IMR-90 (cell line): ENCODE results near the gene SNTG2. TPM values are rescaled to one million over a fixed set of nuclear protein-coding genes. Genes with fewer than 3 reads are reported as not detected.

Experiments
- ATAC-seq: fragments of 200-7000 bp; cut with Tn5 transposase; 2 replicates; pipeline ENCODE4 v1.9.1; 2020; ENCODE audit warnings: low read depth, mild to moderate bottlenecking, moderate library complexity
- BruUV-seq: library from RNA; stranded (reverse); fragments of 400-500 nt; replicated peaks from 2 replicates; lab custom pipeline; 2021; lab: Mats Ljungman, UMichigan
- CTCF ChIA-PET: fragments of 300-600 bp; formaldehyde crosslinking; extraction: SDS; loops from one replicate; lab custom pipeline; 2021; ENCODE audit warnings: antibody characterized with exemption; lab: Yijun Ruan, JAX
- POLR2A ChIA-PET: fragments of 300-600 bp; sonication (Branson Sonifier 250); formaldehyde crosslinking; loops from one replicate; lab custom pipeline; 2022; ENCODE audit warnings: antibody characterized with exemption; ENCODE audit not compliant: unreplicated experiment; lab: Charles Lee
- DNase-seq: peaks from one replicate; pipeline ENCODE4 v3.0.0; 2013
- H2AFZ ChIP-seq: replicated peaks from 2 replicates; pipeline ENCODE3; 2013; ENCODE audit warnings: low read length, mild to moderate bottlenecking; ENCODE audit not compliant: poor library complexity
- H2AK5ac ChIP-seq: 2 replicates; pipeline ENCODE4 v1.6.1; 2013; ENCODE audit warnings: low read depth, low read length, inconsistent platforms
- H2AK9ac ChIP-seq: replicated peaks from 2 replicates; pipeline ENCODE3; 2013; ENCODE audit warnings: mild to moderate bottlenecking, low read depth, low read length, moderate library complexity; ENCODE audit not compliant: poor library complexity
- H2BK120ac ChIP-seq: 2 replicates; pipeline ENCODE4 v1.6.1; 2013; ENCODE audit warnings: low read depth, low read length, inconsistent platforms
- H2BK15ac ChIP-seq: 3 replicates; pipeline ENCODE4 v1.6.1; 2013; ENCODE audit warnings: low read depth, low read length, inconsistent platforms
- H2BK20ac ChIP-seq: 2 replicates; pipeline ENCODE4 v1.6.1; 2013; ENCODE audit warnings: low read depth, mild to moderate bottlenecking, inconsistent platforms, low read length, moderate library complexity
- H2BK5ac ChIP-seq: 2 replicates; pipeline ENCODE4 v1.6.1; 2013; ENCODE audit warnings: mild to moderate bottlenecking, low read depth, low read length, inconsistent platforms; ENCODE audit not compliant: poor library complexity, severe bottlenecking
- H3K14ac ChIP-seq: replicated peaks from 2 replicates; pipeline ENCODE4 v1.6.1; 2013; ENCODE audit warnings: low read depth, low read length, inconsistent platforms
- H3K18ac ChIP-seq: 2 replicates; pipeline ENCODE4 v1.6.1; 2013; ENCODE audit warnings: low read depth, low read length, control low read depth
- H3K23ac ChIP-seq: 2 replicates; pipeline ENCODE4 v1.6.1; 2013; ENCODE audit warnings: low read depth, low read length, inconsistent platforms
- H3K27ac ChIP-seq: 2 replicates; pipeline ENCODE4 v1.5.1; 2013; ENCODE audit warnings: mild to moderate bottlenecking, control low read depth, low read length; ENCODE audit not compliant: insufficient read depth
- H3K27me3 ChIP-seq: 2 replicates; pipeline ENCODE4 v1.6.1; 2013; ENCODE audit warnings: low read length; ENCODE audit not compliant: control insufficient read depth, insufficient read depth
- H3K36me3 ChIP-seq: 2 replicates; pipeline ENCODE4 v1.6.1; 2013; ENCODE audit warnings: low read length, mixed read lengths; ENCODE audit not compliant: control insufficient read depth, insufficient read depth
- H3K4ac ChIP-seq: 2 replicates; pipeline ENCODE4 v1.6.1; 2013; ENCODE audit warnings: low read depth, low read length, inconsistent platforms
- H3K4me1 ChIP-seq: 2 replicates; pipeline ENCODE4 v1.6.1; 2013; ENCODE audit warnings: low read length, mixed read lengths; ENCODE audit not compliant: control insufficient read depth, insufficient read depth
- H3K4me2 ChIP-seq: 2 replicates; pipeline ENCODE4 v1.6.1; 2013; ENCODE audit warnings: low read depth, mild to moderate bottlenecking, control low read depth, low read length, moderate library complexity
- H3K4me3 ChIP-seq: 2 replicates; pipeline ENCODE4 v1.5.1; 2013; ENCODE audit warnings: low read depth, mild to moderate bottlenecking, control low read depth, low read length, moderate library complexity; ENCODE audit not compliant: insufficient read depth
- H3K56ac ChIP-seq: 2 replicates; pipeline ENCODE4 v1.6.1; 2013; ENCODE audit warnings: low read length, inconsistent platforms; ENCODE audit not compliant: insufficient read depth; ENCODE audit errors: extremely low read depth
- H3K79me1 ChIP-seq, 2 experiments: 2 replicates each; pipeline ENCODE4 v1.6.1; 2013; ENCODE audit warnings: low read length in 2 of 2, inconsistent platforms in 1 of 2, low read depth in 1 of 2
- H3K9ac ChIP-seq: 2 replicates; pipeline ENCODE4 v1.6.1; 2013; ENCODE audit warnings: low read depth, low read length, control low read depth
- H3K9me1 ChIP-seq: 2 replicates; pipeline ENCODE4 v1.6.1; 2013; ENCODE audit warnings: low read length, inconsistent platforms; ENCODE audit not compliant: insufficient read depth
- H3K9me3 ChIP-seq: 2 replicates; pipeline ENCODE4 v1.6.1; 2013; ENCODE audit warnings: low read length; ENCODE audit not compliant: control insufficient read depth, insufficient read depth
- H4K20me1 ChIP-seq: 2 replicates; pipeline ENCODE4 v1.6.1; 2013; ENCODE audit warnings: low read length, inconsistent platforms; ENCODE audit not compliant: insufficient read depth
- H4K5ac ChIP-seq: 2 replicates; pipeline ENCODE4 v1.6.1; 2013; ENCODE audit warnings: mild to moderate bottlenecking, low read depth, low read length, control low read depth
- H4K8ac ChIP-seq, 2 experiments: 2 replicates each; pipeline ENCODE4 v1.6.1; 2013; ENCODE audit warnings: low read depth in 2 of 2, low read length in 2 of 2, control low read depth in 1 of 2, inconsistent platforms in 1 of 2
- H4K91ac ChIP-seq: 2 replicates; pipeline ENCODE4 v1.6.1; 2013; ENCODE audit warnings: low read depth, low read length, inconsistent platforms; ENCODE audit not compliant: insufficient read depth
- BHLHE40 ChIP-seq: fragments of 150-350 bp; IDR thresholded peaks from 2 replicates; pipeline ENCODE4 v1.6.1; 2016; ENCODE audit warnings: mild to moderate bottlenecking, low read depth, low read length
- CEBPB ChIP-seq: IDR thresholded peaks from 2 replicates; pipeline ENCODE4 v1.6.1; 2012; ENCODE audit warnings: low read depth, low read length, improper control_type of control experiment
- CHD1 ChIP-seq: IDR thresholded peaks from 2 replicates; pipeline ENCODE4 v1.6.1; 2012; ENCODE audit warnings: low read depth, low read length, improper control_type of control experiment
- FOS ChIP-seq: fragments of 150-350 bp; IDR thresholded peaks from 2 replicates; pipeline ENCODE4 v1.6.1; 2016; ENCODE audit warnings: low read depth, low read length
- MAFK ChIP-seq: IDR thresholded peaks from 2 replicates; pipeline ENCODE4 v1.6.1; 2012; ENCODE audit warnings: low read depth, low read length, improper control_type of control experiment
- MXI1 ChIP-seq: IDR thresholded peaks from 2 replicates; pipeline ENCODE4 v1.6.1; 2012; ENCODE audit warnings: low read depth, mild to moderate bottlenecking, low read length, moderate library complexity, borderline replicate concordance
- NFE2L2 ChIP-seq: fragments of 150-350 bp; IDR thresholded peaks from 2 replicates; pipeline ENCODE4 v1.6.1; 2016; ENCODE audit warnings: low read depth, mild to moderate bottlenecking, low read length
- POLR2A ChIP-seq: IDR thresholded peaks from 2 replicates; pipeline ENCODE4 v1.6.1; 2012; ENCODE audit warnings: mild to moderate bottlenecking, low read depth, low read length
- RAD21 ChIP-seq: IDR thresholded peaks from 2 replicates; pipeline ENCODE4 v1.6.1; 2012; ENCODE audit warnings: low read length, improper control_type of control experiment
- RCOR1 ChIP-seq: IDR thresholded peaks from 2 replicates; pipeline ENCODE4 v1.6.1; 2012; ENCODE audit warnings: mild to moderate bottlenecking, low read length, improper control_type of control experiment; ENCODE audit not compliant: insufficient replicate concordance
- RFX5 ChIP-seq: IDR thresholded peaks from 2 replicates; pipeline ENCODE4 v1.8.0; 2012; ENCODE audit warnings: low read depth, mild to moderate bottlenecking, low read length, moderate library complexity
- SMC3 ChIP-seq: fragments of 150-350 bp; IDR thresholded peaks from 2 replicates; pipeline ENCODE4 v1.6.1; 2016; ENCODE audit warnings: low read depth, mild to moderate bottlenecking, antibody characterized with exemption, low read length, moderate library complexity
- WGBS, 2 experiments: methylation state at CpG; one replicate each; pipeline versions ENCODE4 v1.1.5 to v1.1.7; 2013; ENCODE audit warnings: missing lambda C conversion rate in 2 of 2; ENCODE audit not compliant: insufficient read length in 1 of 2; ENCODE audit errors: extremely low coverage in 2 of 2; 5-methylcytosine and 5-hydroxymethylcytosine counted together
- dilution Hi-C: fragments of 300-500 bp; cut with HindIII; formaldehyde crosslinking; loops from one replicate; pipeline ENCODE4 v1.14.3; 2018; ENCODE audit warnings: low sequenced_read_pairs; ENCODE audit not compliant: unreplicated experiment
- in situ Hi-C: fragments of 300-500 bp; cut with MboI; formaldehyde crosslinking; loops from 3 replicates; pipeline ENCODE4 v1.14.3; 2019; ENCODE audit warnings: low sequenced_read_pairs, inconsistent platforms, mixed read lengths
- intact Hi-C: fragments of 100-400 bp; cut with micrococcal nuclease; formaldehyde crosslinking; loops from 2 replicates; pipeline ENCODE4 v1.10.0; 2022
- polyA plus RNA-seq, 3 experiments: library from polyadenylated mRNA; depleted of rRNA; stranded (reverse); fragments of >200 nt; gene quantifications; 2 replicates each; pipeline ENCODE4 v1.2.3, GENCODE V29; 2012; ENCODE audit warnings: low replicate concordance in 1 of 3
- total RNA-seq: library from RNA; depleted of rRNA; stranded (reverse); fragments of >200 nt; gene quantifications from 2 replicates; pipeline ENCODE4 v1.2.3, GENCODE V29; 2012
- TF ChIP-seq, protein P1 (sequence below): conservative IDR thresholded peaks from 2 replicates; pipeline ENCODE4 v1.5.1; 2012; ENCODE audit warnings: mild to moderate bottlenecking, low read depth, low read length, improper control_type of control experiment
- TF ChIP-seq, protein P2 (sequence below): fragments of 150-350 bp; IDR thresholded peaks from 2 replicates; pipeline ENCODE4 v1.6.1; 2016; ENCODE audit warnings: low read depth, mild to moderate bottlenecking, low read length, moderate library complexity, borderline replicate concordance

Gene SNTG2
- total and polyA plus RNA-seq, 2 of the 4 experiments (the other 2 are of a cell fraction) = under 0.01 to 0.17 TPM

DNA sequence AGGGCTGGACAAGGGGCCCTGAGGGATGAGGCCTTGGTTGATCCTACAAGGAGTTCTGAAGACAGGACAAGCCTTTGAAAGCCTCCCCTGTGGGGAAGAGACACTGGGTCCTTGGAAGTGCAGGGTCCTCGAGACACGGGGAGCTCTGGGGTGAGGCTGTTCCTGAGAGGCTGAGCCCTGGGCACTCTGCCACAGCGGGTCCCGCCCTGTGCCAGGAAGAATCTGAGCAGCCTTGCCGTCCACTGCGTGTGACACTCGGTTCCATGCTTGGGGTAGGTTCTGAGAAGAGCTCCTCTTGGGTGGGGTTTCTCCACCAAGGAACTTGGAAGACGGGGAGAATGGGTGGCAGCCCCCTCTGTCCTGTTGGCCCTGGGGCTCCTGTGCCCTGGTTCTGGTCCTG lies 13.9 kb downstream of the SNTG2 start:
- H2BK5ac ChIP-seq = no peak overlapping the region
- no peak overlapping the region for H2AK5ac ChIP-seq
- DNase-seq (no peak), ATAC-seq (no peak)
- H3K27ac ChIP-seq = no peak overlapping the region
- no peak overlapping the region for H2AK9ac ChIP-seq
- H2BK120ac ChIP-seq = no peak overlapping the region
- H4K8ac ChIP-seq = no peak overlapping the region
- ChIA-PET CTCF (interaction anchor here (0.6 kb wide), 1 partner anchor 20 kb away, joined by 4 read pairs; no protein-coding TSS in a partner anchor), POLR2A (no interaction called here)
- H3K56ac ChIP-seq = no peak overlapping the region
- H3K23ac ChIP-seq = no peak overlapping the region
- no peak overlapping the region for H3K9ac ChIP-seq
- no peak overlapping the region for H3K4ac ChIP-seq
- no peak overlapping the region for H2AFZ ChIP-seq
- H2BK20ac ChIP-seq = no peak overlapping the region
- dilution Hi-C loops = no loop called here
- no peaks in the 10 kb centered on the region for H4K20me1 ChIP-seq
- H3K14ac ChIP-seq = no peak overlapping the region
- no peak overlapping the region for H4K91ac ChIP-seq
- no peaks in the 10 kb centered on the region for H3K36me3 ChIP-seq
- H3K4me3 ChIP-seq = no peak overlapping the region
- in situ Hi-C loops = loop anchor here (10.0 kb wide), 1 partner anchor 580 kb away; no protein-coding TSS in a partner anchor
- no peaks in the 10 kb centered on the region; the same call in 1 of the 2 replicates for H3K9me3 ChIP-seq
- H3K27me3 ChIP-seq = no peaks in the 10 kb centered on the region
- BruUV-seq = no TSS peak
- no peaks in the 10 kb centered on the region for H3K4me1 ChIP-seq
- 73% methylated on average over 5 of the region's 8 CpGs; no CpG with 5 or more reads in 1 of the 2 experiments for WGBS, 2 experiments
- no peak overlapping the region for H4K5ac ChIP-seq
- H3K4me2 ChIP-seq = no peak overlapping the region
- H2BK15ac ChIP-seq = no peak overlapping the region
- no peaks in the 10 kb centered on the region for H3K9me1 ChIP-seq
- TF ChIP-seq CEBPB (no peak), FOS (no peak), POLR2A (no peak), SMC3 (no peak), MXI1 (no peak), CHD1 (no peak), RFX5 (no peak), MAFK (no peak), NFE2L2 (no peak), BHLHE40 (no peak), RAD21 (no peak), RCOR1 (no peak)
- TF ChIP-seq, protein P1, sequence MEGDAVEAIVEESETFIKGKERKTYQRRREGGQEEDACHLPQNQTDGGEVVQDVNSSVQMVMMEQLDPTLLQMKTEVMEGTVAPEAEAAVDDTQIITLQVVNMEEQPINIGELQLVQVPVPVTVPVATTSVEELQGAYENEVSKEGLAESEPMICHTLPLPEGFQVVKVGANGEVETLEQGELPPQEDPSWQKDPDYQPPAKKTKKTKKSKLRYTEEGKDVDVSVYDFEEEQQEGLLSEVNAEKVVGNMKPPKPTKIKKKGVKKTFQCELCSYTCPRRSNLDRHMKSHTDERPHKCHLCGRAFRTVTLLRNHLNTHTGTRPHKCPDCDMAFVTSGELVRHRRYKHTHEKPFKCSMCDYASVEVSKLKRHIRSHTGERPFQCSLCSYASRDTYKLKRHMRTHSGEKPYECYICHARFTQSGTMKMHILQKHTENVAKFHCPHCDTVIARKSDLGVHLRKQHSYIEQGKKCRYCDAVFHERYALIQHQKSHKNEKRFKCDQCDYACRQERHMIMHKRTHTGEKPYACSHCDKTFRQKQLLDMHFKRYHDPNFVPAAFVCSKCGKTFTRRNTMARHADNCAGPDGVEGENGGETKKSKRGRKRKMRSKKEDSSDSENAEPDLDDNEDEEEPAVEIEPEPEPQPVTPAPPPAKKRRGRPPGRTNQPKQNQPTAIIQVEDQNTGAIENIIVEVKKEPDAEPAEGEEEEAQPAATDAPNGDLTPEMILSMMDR = no peak
- TF ChIP-seq, protein P2, sequence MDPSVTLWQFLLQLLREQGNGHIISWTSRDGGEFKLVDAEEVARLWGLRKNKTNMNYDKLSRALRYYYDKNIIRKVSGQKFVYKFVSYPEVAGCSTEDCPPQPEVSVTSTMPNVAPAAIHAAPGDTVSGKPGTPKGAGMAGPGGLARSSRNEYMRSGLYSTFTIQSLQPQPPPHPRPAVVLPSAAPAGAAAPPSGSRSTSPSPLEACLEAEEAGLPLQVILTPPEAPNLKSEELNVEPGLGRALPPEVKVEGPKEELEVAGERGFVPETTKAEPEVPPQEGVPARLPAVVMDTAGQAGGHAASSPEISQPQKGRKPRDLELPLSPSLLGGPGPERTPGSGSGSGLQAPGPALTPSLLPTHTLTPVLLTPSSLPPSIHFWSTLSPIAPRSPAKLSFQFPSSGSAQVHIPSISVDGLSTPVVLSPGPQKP = no peak
- intact Hi-C loops = no loop called here
- no peaks in the 10 kb centered on the region for H3K79me1 ChIP-seq
- H3K18ac ChIP-seq = no peak overlapping the region
